ENCODE measurements around the gene SORBS2. TPM values are rescaled to one million over a fixed set of nuclear protein-coding genes. Genes with fewer than 3 reads are reported as not detected.
A peak's percentile ranks its signal among the peaks of the same experiment; 100 is the strongest.
"Not testable (repeated sequence)": the region's sequence is repeated elsewhere in the genome, so short reads cannot be mapped to it uniquely, and the experiment has no call there.

The SORBS2 gene
- total RNA-seq, 4 donors from 2014 or later = 17.4 to 40.8 (median 21.9) TPM

GRCh38 chr4:185718578-185719499 lies 93.2 kb downstream of the SORBS2 start:
- H3K9me3 ChIP-seq = no peaks in the 10 kb centered on the region
- TF ChIP-seq POLR2A (IDR thresholded peaks at IDR 0.05) = no peak
- no peak for TF ChIP-seq CTCF (IDR thresholded peaks at IDR 0.05)
- no peak for TF ChIP-seq EP300 (IDR thresholded peaks at IDR 0.05)
- TF ChIP-seq POLR2AphosphoS5 (IDR thresholded peaks at IDR 0.05) = no peak
- H3K27me3 ChIP-seq = no peaks in the 10 kb centered on the region
- no peaks in the 10 kb centered on the region for H3K36me3 ChIP-seq
- H3K27ac ChIP-seq = no peak overlapping the region
- peaks cover 24% of the 10 kb centered on the region for H3K4me1 ChIP-seq
- DNase-seq (ENCODE audit: low spot score in 2 of 2) = no peak
- WGBS = 44% methylated on average over 8 of the region's 8 CpGs
- H3K4me3 ChIP-seq = no peak overlapping the region

- H3K4me3 ChIP-seq = no peak overlapping the region
- peaks cover 11% of the 10 kb centered on the region for H3K4me1 ChIP-seq
- no peak for TF ChIP-seq EP300 (IDR thresholded peaks at IDR 0.05)
- H3K27ac ChIP-seq = no peak overlapping the region
- DNase-seq (ENCODE audit: low spot score in 2 of 2) = no peak
- no peaks in the 10 kb centered on the region for H3K27me3 ChIP-seq
- H3K9me3 ChIP-seq = no peaks in the 10 kb centered on the region
- 83% methylated on average over 9 of the region's 9 CpGs for WGBS
- H3K36me3 ChIP-seq = no peaks in the 10 kb centered on the region
Measured at GRCh38 chr4:185717377-185717741, 94.6 kb downstream of the SORBS2 start.

GRCh38 chr4:185716577-185717376 lies 95.2 kb downstream of the SORBS2 start:
- no peak for DNase-seq (ENCODE audit: low spot score in 2 of 2)
- WGBS = 61% methylated on average over 15 of the region's 15 CpGs
- H3K27ac ChIP-seq = peak overlapping the region; percentile 28

GRCh38 chr4:185716141-185716551 lies 95.8 kb downstream of the SORBS2 start:
- no peak for TF ChIP-seq POLR2AphosphoS5 (IDR thresholded peaks at IDR 0.05)
- no peak for TF ChIP-seq POLR2A (IDR thresholded peaks at IDR 0.05)
- no peak for TF ChIP-seq CTCF (IDR thresholded peaks at IDR 0.05)

More at GRCh38 chr4:185716577-185717376, 95.2 kb downstream of the SORBS2 start:
- TF ChIP-seq POLR2AphosphoS5 (IDR thresholded peaks at IDR 0.05) (no peak), POLR2A (IDR thresholded peaks at IDR 0.05) (no peak), CTCF (IDR thresholded peaks at IDR 0.05) (no peak), EP300 (IDR thresholded peaks at IDR 0.05) (no peak)
- peaks cover 5% of the 10 kb centered on the region for H3K4me1 ChIP-seq
- no peaks in the 10 kb centered on the region for H3K36me3 ChIP-seq
- no peak overlapping the region for H3K4me3 ChIP-seq
- no peaks in the 10 kb centered on the region for H3K27me3 ChIP-seq
- no peaks in the 10 kb centered on the region for H3K9me3 ChIP-seq

GRCh38 chr4:185714524-185714923 lies 97.5 kb downstream of the SORBS2 start:
- 89% methylated on average over 5 of the region's 5 CpGs for WGBS

More at GRCh38 chr4:185716141-185716551, 95.8 kb downstream of the SORBS2 start:
- Histone ChIP-seq H3K4me3 (no peak overlapping the region), H3K4me1 (no peaks in the 10 kb centered on the region), H3K27ac (no peak overlapping the region), H3K9me3 (no peaks in the 10 kb centered on the region), H3K27me3 (no peaks in the 10 kb centered on the region), H3K36me3 (no peaks in the 10 kb centered on the region)
- no peak for DNase-seq (ENCODE audit: low spot score in 2 of 2)
- WGBS = 63% methylated on average over 9 of the region's 9 CpGs

GRCh38 chr4:185713731-185714130 lies 98.3 kb downstream of the SORBS2 start:
- Histone ChIP-seq H3K27ac (no peak overlapping the region), H3K4me1 (peaks cover 7% of the 10 kb centered on the region), H3K9me3 (no peaks in the 10 kb centered on the region), H3K36me3 (no peaks in the 10 kb centered on the region), H3K4me3 (no peak overlapping the region), H3K27me3 (no peaks in the 10 kb centered on the region)
- no peak for DNase-seq (ENCODE audit: low spot score in 2 of 2)
- WGBS = 96% methylated on average over 1 of the region's 1 CpG
- TF ChIP-seq POLR2AphosphoS5 (IDR thresholded peaks at IDR 0.05) (no peak), CTCF (IDR thresholded peaks at IDR 0.05) (no peak), POLR2A (IDR thresholded peaks at IDR 0.05) (no peak), EP300 (IDR thresholded peaks at IDR 0.05) (no peak)

More at GRCh38 chr4:185714524-185714923, 97.5 kb downstream of the SORBS2 start:
- H3K4me1 ChIP-seq; DNase-seq (ENCODE audit: low spot score in 2 of 2); H3K9me3 ChIP-seq; H3K27me3 ChIP-seq; H3K27ac ChIP-seq; H3K36me3 ChIP-seq; H3K4me3 ChIP-seq: not testable (repeated sequence)

All from suprapubic skin (tissue), 4 donors.